ENCODE results near the gene PARG. TPM values are rescaled to one million over a fixed set of nuclear protein-coding genes. Genes with fewer than 3 reads are reported as not detected.

The PARG gene
- polyA plus RNA-seq, 1 donor (not counting 4 experiments of a cell fraction or from before 2014, with no cell fraction given), result 18.6 TPM

DNA sequence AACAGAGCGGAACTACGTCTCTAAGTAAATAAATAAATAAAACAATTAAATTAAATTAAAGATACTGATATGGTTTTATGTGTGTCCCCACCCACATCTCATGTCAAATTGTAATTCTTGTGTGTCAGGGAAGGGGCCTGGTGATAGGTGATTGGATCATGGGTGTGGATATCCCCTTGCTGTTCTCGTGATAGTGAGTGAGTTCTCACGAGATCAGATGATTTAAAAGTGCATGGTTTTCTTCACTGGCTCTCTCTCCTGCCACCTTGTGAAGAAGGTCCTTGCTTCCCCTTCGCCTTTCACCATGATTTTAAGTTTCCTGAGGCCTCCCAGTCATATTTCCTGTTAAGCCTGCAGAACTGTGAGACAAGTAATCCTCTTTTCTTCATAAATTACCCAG, 150.7 kb downstream of the PARG start:
- no peak for TF ChIP-seq EZH2 (IDR thresholded peaks at IDR 0.05; ENCODE audit: low read length)
- TF ChIP-seq, protein P1, sequence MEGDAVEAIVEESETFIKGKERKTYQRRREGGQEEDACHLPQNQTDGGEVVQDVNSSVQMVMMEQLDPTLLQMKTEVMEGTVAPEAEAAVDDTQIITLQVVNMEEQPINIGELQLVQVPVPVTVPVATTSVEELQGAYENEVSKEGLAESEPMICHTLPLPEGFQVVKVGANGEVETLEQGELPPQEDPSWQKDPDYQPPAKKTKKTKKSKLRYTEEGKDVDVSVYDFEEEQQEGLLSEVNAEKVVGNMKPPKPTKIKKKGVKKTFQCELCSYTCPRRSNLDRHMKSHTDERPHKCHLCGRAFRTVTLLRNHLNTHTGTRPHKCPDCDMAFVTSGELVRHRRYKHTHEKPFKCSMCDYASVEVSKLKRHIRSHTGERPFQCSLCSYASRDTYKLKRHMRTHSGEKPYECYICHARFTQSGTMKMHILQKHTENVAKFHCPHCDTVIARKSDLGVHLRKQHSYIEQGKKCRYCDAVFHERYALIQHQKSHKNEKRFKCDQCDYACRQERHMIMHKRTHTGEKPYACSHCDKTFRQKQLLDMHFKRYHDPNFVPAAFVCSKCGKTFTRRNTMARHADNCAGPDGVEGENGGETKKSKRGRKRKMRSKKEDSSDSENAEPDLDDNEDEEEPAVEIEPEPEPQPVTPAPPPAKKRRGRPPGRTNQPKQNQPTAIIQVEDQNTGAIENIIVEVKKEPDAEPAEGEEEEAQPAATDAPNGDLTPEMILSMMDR (optimal IDR thresholded peaks at IDR 0.05 in 1 of 3, IDR thresholded peaks at IDR 0.05 in 1 of 3, conservative IDR thresholded peaks at IDR 0.05 in 1 of 3; ENCODE audit: extremely low read depth in 1 of 3, insufficient read depth in 2 of 3, low read length in 3 of 3), result no peak
- H3K4me1 ChIP-seq (ENCODE audit: control insufficient read depth, extremely low read depth, insufficient read depth, low read length), result no peaks in the 10 kb centered on the region
- no peak overlapping the region for H2AFZ ChIP-seq (ENCODE audit: control insufficient read depth, low read length)
- DNase-seq (ENCODE audit: low read depth, low spot score) (no peak), FAIRE-seq (no peak)
- dilution Hi-C loops (cut with MboI; ENCODE audit: extremely low pct_ligation_motif_present, low sequenced_read_pairs), result no loop called here
- H4K20me1 ChIP-seq (ENCODE audit: control insufficient read depth, extremely low read depth, insufficient read depth, low read length), result no peaks in the 10 kb centered on the region
- no peak overlapping the region for H3K4me3 ChIP-seq (ENCODE audit: control insufficient read depth in 2 of 3, extremely low read depth in 1 of 3, insufficient read depth in 2 of 3, low read depth in 1 of 3, low read length in 3 of 3)
- no peak overlapping the region for H3K9ac ChIP-seq (ENCODE audit: control insufficient read depth, extremely low read depth, insufficient read depth, low read length)
- no peak overlapping the region for H3K4me2 ChIP-seq (ENCODE audit: control insufficient read depth, extremely low read depth, insufficient read depth, low read depth, low read length)
- H3K9me1 ChIP-seq (ENCODE audit: control insufficient read depth, extremely low read depth, insufficient read depth, low read length), result no peaks in the 10 kb centered on the region
- no peaks in the 10 kb centered on the region for H3K9me3 ChIP-seq (ENCODE audit: control insufficient read depth, low read depth, low read length)
- H3K27me3 ChIP-seq (ENCODE audit: control insufficient read depth, extremely low read depth, insufficient read depth, low read length), result no peaks in the 10 kb centered on the region
- H3K36me3 ChIP-seq (ENCODE audit: control insufficient read depth in 2 of 2, extremely low read depth in 1 of 2, insufficient read depth in 2 of 2, low read length in 2 of 2), result no peaks in the 10 kb centered on the region
- no peaks in the 10 kb centered on the region for H3K79me2 ChIP-seq (ENCODE audit: control insufficient read depth, insufficient read depth, low read length)
- no peak overlapping the region for H3K27ac ChIP-seq (ENCODE audit: control insufficient read depth, insufficient read depth, low read length)

DNA sequence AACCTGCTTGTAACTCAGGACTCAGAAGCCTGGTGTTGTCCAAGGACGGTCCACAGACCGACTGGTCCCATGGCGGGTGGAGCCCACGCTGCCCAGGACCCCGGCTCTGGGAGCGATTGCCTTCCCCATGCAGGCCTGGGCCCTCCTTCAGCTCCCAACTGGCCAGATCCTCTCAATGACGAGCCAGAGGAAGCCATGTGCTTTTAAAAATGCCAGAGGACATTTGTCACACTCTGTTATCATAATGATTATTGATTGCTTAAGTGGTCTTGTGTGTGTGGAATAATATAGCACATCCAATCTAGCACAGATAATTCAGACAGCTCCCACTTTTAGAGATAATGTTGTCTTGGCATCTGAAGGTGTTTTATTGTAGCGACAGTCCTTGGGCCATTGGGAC, 157.1 kb downstream of the PARG start:
- Histone ChIP-seq H3K79me2 (ENCODE audit: control insufficient read depth, insufficient read depth, low read length) (no peaks in the 10 kb centered on the region), H2AFZ (ENCODE audit: control insufficient read depth, low read length) (no peak overlapping the region), H3K9me1 (ENCODE audit: control insufficient read depth, extremely low read depth, insufficient read depth, low read length) (no peaks in the 10 kb centered on the region), H3K27me3 (ENCODE audit: control insufficient read depth, extremely low read depth, insufficient read depth, low read length) (peaks cover 5% of the 10 kb centered on the region), H3K4me2 (ENCODE audit: control insufficient read depth, extremely low read depth, insufficient read depth, low read depth, low read length) (no peak overlapping the region), H3K4me3 (ENCODE audit: control insufficient read depth in 2 of 3, extremely low read depth in 1 of 3, insufficient read depth in 2 of 3, low read depth in 1 of 3, low read length in 3 of 3) (no peak overlapping the region), H4K20me1 (ENCODE audit: control insufficient read depth, extremely low read depth, insufficient read depth, low read length) (no peaks in the 10 kb centered on the region), H3K9ac (ENCODE audit: control insufficient read depth, extremely low read depth, insufficient read depth, low read length) (no peak overlapping the region), H3K4me1 (ENCODE audit: control insufficient read depth, extremely low read depth, insufficient read depth, low read length) (no peaks in the 10 kb centered on the region), H3K27ac (ENCODE audit: control insufficient read depth, insufficient read depth, low read length) (no peak overlapping the region), H3K36me3 (ENCODE audit: control insufficient read depth in 2 of 2, extremely low read depth in 1 of 2, insufficient read depth in 2 of 2, low read length in 2 of 2) (no peaks in the 10 kb centered on the region), H3K9me3 (ENCODE audit: control insufficient read depth, low read depth, low read length) (no peaks in the 10 kb centered on the region)
- DNase-seq (ENCODE audit: low read depth, low spot score) (no peak), FAIRE-seq (no peak)
- dilution Hi-C loops (cut with MboI; ENCODE audit: extremely low pct_ligation_motif_present, low sequenced_read_pairs), result no loop called here
- no peak for TF ChIP-seq EZH2 (IDR thresholded peaks at IDR 0.05; ENCODE audit: low read length)
- TF ChIP-seq, protein P1 (optimal IDR thresholded peaks at IDR 0.05 in 1 of 3, IDR thresholded peaks at IDR 0.05 in 1 of 3, conservative IDR thresholded peaks at IDR 0.05 in 1 of 3; ENCODE audit: extremely low read depth in 1 of 3, insufficient read depth in 2 of 3, low read length in 3 of 3), result no peak
